ENCODE data around the gene DSCAML1. TPM values are rescaled to one million over a fixed set of nuclear protein-coding genes. Genes with fewer than 3 reads are reported as not detected.

The DSCAML1 gene
- total RNA-seq, 1 experiment from 2014 or later = not detected

DNA sequence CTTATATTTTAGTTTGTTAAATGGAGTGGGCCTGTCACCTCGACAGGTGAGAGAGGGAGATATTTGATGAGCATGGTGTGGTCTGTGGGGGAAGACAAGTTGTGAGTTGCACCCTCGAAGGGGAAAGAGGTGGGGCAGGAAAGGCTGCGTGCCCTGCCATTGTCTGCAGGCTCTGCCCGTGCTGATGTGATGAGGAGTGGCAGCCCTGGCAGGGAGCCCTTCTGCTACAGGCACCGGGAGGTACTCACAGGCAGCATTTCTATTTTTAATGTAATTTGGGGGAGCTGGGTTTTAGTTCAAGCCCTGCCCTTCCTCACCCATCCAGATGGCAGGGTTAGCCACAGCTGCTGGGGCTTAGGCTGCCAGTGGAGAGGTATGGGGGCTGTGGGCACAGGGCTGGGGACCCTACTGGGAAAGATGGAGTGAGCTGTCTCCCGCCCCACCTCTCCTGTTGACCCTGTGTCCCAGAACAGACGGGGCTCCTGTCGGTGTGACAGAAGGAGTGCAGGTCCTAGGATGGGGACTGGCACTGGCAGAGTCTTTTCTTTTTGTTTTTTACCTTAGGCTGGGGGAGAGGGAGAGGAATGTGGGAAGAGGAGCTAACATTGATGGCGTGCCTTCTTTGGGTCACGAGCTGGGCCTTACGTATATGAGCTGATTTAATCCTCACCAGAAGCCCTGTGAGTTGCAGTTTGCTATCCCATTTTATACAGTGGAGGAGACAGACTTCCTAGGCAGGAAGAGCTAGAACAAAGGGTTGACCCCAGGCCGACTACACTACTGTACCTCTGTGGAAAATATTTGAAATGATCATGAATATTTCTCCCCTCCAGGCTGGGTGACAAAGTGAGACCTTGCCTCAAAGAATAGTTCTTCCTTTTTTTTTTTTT, 417.8 kb downstream of the DSCAML1 start:
- TF ChIP-seq EZH2 (IDR thresholded peaks at IDR 0.05) (no peak), YY1 (IDR thresholded peaks at IDR 0.05; ENCODE audit: extremely low read depth, insufficient replicate concordance, low read depth, low read length) (no peak), SP1 (IDR thresholded peaks at IDR 0.05; ENCODE audit: low read depth) (no peak), SIN3A (IDR thresholded peaks at IDR 0.05; ENCODE audit: low read depth) (no peak), JUND (IDR thresholded peaks at IDR 0.05) (no peak), CBX3 (IDR thresholded peaks at IDR 0.05; ENCODE audit: low read depth) (no peak), EZH2phosphoT487 (IDR thresholded peaks at IDR 0.05; ENCODE audit: borderline replicate concordance) (no peak), ZFX (IDR thresholded peaks at IDR 0.05) (no peak), ELF1 (IDR thresholded peaks at IDR 0.05; ENCODE audit: borderline replicate concordance, low read depth) (no peak), ZNF274 (IDR thresholded peaks at IDR 0.05; ENCODE audit: low read depth, low read length) (no peak), EGR1 (IDR thresholded peaks at IDR 0.05; ENCODE audit: low read depth) (no peak), RAD21 (IDR thresholded peaks at IDR 0.05; ENCODE audit: low read depth) (no peak)
- TF ChIP-seq, protein P1, sequence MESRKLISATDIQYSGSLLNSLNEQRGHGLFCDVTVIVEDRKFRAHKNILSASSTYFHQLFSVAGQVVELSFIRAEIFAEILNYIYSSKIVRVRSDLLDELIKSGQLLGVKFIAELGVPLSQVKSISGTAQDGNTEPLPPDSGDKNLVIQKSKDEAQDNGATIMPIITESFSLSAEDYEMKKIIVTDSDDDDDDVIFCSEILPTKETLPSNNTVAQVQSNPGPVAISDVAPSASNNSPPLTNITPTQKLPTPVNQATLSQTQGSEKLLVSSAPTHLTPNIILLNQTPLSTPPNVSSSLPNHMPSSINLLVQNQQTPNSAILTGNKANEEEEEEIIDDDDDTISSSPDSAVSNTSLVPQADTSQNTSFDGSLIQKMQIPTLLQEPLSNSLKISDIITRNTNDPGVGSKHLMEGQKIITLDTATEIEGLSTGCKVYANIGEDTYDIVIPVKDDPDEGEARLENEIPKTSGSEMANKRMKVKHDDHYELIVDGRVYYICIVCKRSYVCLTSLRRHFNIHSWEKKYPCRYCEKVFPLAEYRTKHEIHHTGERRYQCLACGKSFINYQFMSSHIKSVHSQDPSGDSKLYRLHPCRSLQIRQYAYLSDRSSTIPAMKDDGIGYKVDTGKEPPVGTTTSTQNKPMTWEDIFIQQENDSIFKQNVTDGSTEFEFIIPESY (IDR thresholded peaks at IDR 0.05; ENCODE audit: extremely low read depth, insufficient replicate concordance, low read length) = no peak
- TF ChIP-seq, protein P2, sequence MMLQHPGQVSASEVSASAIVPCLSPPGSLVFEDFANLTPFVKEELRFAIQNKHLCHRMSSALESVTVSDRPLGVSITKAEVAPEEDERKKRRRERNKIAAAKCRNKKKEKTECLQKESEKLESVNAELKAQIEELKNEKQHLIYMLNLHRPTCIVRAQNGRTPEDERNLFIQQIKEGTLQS (IDR thresholded peaks at IDR 0.05) = no peak
- TF ChIP-seq, protein P3, sequence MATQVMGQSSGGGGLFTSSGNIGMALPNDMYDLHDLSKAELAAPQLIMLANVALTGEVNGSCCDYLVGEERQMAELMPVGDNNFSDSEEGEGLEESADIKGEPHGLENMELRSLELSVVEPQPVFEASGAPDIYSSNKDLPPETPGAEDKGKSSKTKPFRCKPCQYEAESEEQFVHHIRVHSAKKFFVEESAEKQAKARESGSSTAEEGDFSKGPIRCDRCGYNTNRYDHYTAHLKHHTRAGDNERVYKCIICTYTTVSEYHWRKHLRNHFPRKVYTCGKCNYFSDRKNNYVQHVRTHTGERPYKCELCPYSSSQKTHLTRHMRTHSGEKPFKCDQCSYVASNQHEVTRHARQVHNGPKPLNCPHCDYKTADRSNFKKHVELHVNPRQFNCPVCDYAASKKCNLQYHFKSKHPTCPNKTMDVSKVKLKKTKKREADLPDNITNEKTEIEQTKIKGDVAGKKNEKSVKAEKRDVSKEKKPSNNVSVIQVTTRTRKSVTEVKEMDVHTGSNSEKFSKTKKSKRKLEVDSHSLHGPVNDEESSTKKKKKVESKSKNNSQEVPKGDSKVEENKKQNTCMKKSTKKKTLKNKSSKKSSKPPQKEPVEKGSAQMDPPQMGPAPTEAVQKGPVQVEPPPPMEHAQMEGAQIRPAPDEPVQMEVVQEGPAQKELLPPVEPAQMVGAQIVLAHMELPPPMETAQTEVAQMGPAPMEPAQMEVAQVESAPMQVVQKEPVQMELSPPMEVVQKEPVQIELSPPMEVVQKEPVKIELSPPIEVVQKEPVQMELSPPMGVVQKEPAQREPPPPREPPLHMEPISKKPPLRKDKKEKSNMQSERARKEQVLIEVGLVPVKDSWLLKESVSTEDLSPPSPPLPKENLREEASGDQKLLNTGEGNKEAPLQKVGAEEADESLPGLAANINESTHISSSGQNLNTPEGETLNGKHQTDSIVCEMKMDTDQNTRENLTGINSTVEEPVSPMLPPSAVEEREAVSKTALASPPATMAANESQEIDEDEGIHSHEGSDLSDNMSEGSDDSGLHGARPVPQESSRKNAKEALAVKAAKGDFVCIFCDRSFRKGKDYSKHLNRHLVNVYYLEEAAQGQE (IDR thresholded peaks at IDR 0.05; ENCODE audit: low read depth) = no peak
- TF ChIP-seq, protein P4, sequence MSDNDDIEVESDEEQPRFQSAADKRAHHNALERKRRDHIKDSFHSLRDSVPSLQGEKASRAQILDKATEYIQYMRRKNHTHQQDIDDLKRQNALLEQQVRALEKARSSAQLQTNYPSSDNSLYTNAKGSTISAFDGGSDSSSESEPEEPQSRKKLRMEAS (IDR thresholded peaks at IDR 0.05) = no peak
- POLR2A ChIA-PET = no interaction called here
- Histone ChIP-seq H3K27ac (ENCODE audit: low read depth, low read length) (no peak overlapping the region), H4K20me1 (ENCODE audit: insufficient read depth) (no peaks in the 10 kb centered on the region), H3K27me3 (ENCODE audit: insufficient read depth, low read length) (no peaks in the 10 kb centered on the region), H3K4me2 (ENCODE audit: low read length) (no peak overlapping the region), H3K9me2 (ENCODE audit: insufficient read depth) (no peaks in the 10 kb centered on the region), H3K4me3 (replicated peaks in 1 of 2; ENCODE audit: low read depth in 1 of 2, low read length in 2 of 2) (no peak overlapping the region), H3K9ac (ENCODE audit: low read length) (no peak overlapping the region), H3K36me3 (ENCODE audit: control insufficient read depth in 1 of 2, insufficient read depth in 2 of 2, low read length in 2 of 2) (peaks cover 3 to 7% of the 10 kb centered on the region in 2 experiments; a peak in 2 of 4 replicates), H3K4me1 (ENCODE audit: control insufficient read depth in 1 of 2, insufficient read depth in 2 of 2, low read length in 2 of 2) (no peaks in the 10 kb centered on the region), H3K9me3 (ENCODE audit: control insufficient read depth in 1 of 2, insufficient read depth in 1 of 2, low read depth in 1 of 2, low read length in 2 of 2) (no peaks in the 10 kb centered on the region), H3K79me2 (ENCODE audit: insufficient read depth, low read length) (no peaks in the 10 kb centered on the region), H2AFZ (ENCODE audit: low read depth, low read length, poor library complexity, severe bottlenecking) (no peak overlapping the region)
- intact Hi-C loops (cut with micrococcal nuclease) = no loop called here
- DNase-seq (ENCODE audit: low read depth, low spot score) (no peak), ATAC-seq (no peak)
- CTCF ChIA-PET = no interaction called here
- RAD21 ChIA-PET (ENCODE audit: low non-redundant PET in 1 of 2, low total read pairs in 2 of 2, uncharacterized antibody in 2 of 2, unreplicated experiment in 2 of 2) = no interaction called here
- no TSS peak for BruUV-seq (replicated peaks)

All from HCT116 (cell line).